PC-9 (cell line): ENCODE data around the gene DVL1. TPM values are rescaled to one million over a fixed set of nuclear protein-coding genes. Genes with fewer than 3 reads are reported as not detected.

Source experiments
- BruUV-seq: library from RNA; stranded (reverse); fragments of 400-500 nt; replicated peaks from 2 replicates; lab custom pipeline; 2021; lab: Mats Ljungman, UMichigan
- CTCF ChIA-PET: fragments of 300-600 bp; sonication (Branson Sonifier 250); formaldehyde crosslinking; loops from one replicate; lab custom pipeline; 2022; ENCODE audit warnings: antibody characterized with exemption; lab: Charles Lee
- POLR2A ChIA-PET: fragments of 300-600 bp; sonication (Branson Sonifier 250); formaldehyde crosslinking; loops from one replicate; lab custom pipeline; 2022; ENCODE audit warnings: antibody characterized with exemption; ENCODE audit not compliant: unreplicated experiment; lab: Charles Lee
- DNase-seq, 2 experiments: peaks; one replicate each; pipeline versions ENCODE4 v3.0.0 to v3.0.0-alpha.2; 2015 to 2022; ENCODE audit warnings: mixed read lengths in 1 of 2
- H2AFZ ChIP-seq: fragments of 200-600 bp; sonication (generic); 2 replicates; pipeline ENCODE4 v1.8.1; 2017; ENCODE audit warnings: antibody characterized with exemption
- H3F3A ChIP-seq: fragments of 200-600 bp; sonication (generic); 2 replicates; pipeline ENCODE4 v1.8.1; 2017; ENCODE audit warnings: antibody characterized with exemption, mild to moderate bottlenecking, low read depth; ENCODE audit not compliant: insufficient read depth
- H3K27ac ChIP-seq: fragments of 200-600 bp; sonication (generic); 2 replicates; pipeline ENCODE4 v1.6.1; 2016; ENCODE audit warnings: mixed run types
- H3K27me3 ChIP-seq: fragments of 200-600 bp; sonication (generic); 2 replicates; pipeline ENCODE4 v1.6.1; 2016; ENCODE audit warnings: low read depth, mixed run types; ENCODE audit not compliant: insufficient read depth
- H3K36me3 ChIP-seq: fragments of 200-600 bp; sonication (generic); 2 replicates; pipeline ENCODE4 v1.6.1; 2016; ENCODE audit warnings: low read depth, mixed run types
- H3K4me1 ChIP-seq: fragments of 200-600 bp; sonication (generic); replicated peaks from 2 replicates; pipeline ENCODE4 v1.6.1; 2016; ENCODE audit warnings: mixed run types; ENCODE audit not compliant: insufficient read depth
- H3K4me2 ChIP-seq: fragments of 200-600 bp; sonication (generic); 2 replicates; pipeline ENCODE4 v1.6.1; 2017; ENCODE audit warnings: mixed run types
- H3K4me3 ChIP-seq: fragments of 200-600 bp; sonication (generic); 2 replicates; pipeline ENCODE4 v1.6.1; 2016; ENCODE audit warnings: mixed run types
- H3K79me2 ChIP-seq: fragments of 200-600 bp; sonication (generic); 2 replicates; pipeline ENCODE4 v1.6.1; 2017; ENCODE audit warnings: low read depth, mixed run types
- H3K9me2 ChIP-seq: fragments of 200-600 bp; sonication (generic); 2 replicates; pipeline ENCODE4 v1.8.1; 2017; ENCODE audit warnings: mild to moderate bottlenecking; ENCODE audit not compliant: insufficient read depth
- H3K9me3 ChIP-seq: fragments of 200-600 bp; sonication (generic); 2 replicates; pipeline ENCODE4 v1.8.1; 2016; ENCODE audit warnings: low read depth; ENCODE audit not compliant: insufficient read depth
- H4K20me1 ChIP-seq: fragments of 200-600 bp; sonication (generic); 2 replicates; pipeline ENCODE4 v1.8.1; 2017; ENCODE audit not compliant: insufficient read depth
- EZH2 ChIP-seq: fragments of 200-600 bp; sonication (generic); IDR thresholded peaks from 2 replicates; pipeline ENCODE4 v1.8.0; 2017; ENCODE audit warnings: antibody characterized with exemption, low read depth
- intact Hi-C: fragments of 100-400 bp; cut with micrococcal nuclease; formaldehyde crosslinking; loops from one replicate; pipeline ENCODE4 v1.10.0; 2022; ENCODE audit not compliant: unreplicated experiment
- total RNA-seq: library from RNA; stranded (reverse); gene quantifications from 2 replicates; pipeline ENCODE4 v1.2.3, GENCODE V29; 2021
- TF ChIP-seq, protein P1 (sequence below): fragments of 200-600 bp; sonication (generic); conservative IDR thresholded peaks from 2 replicates; pipeline ENCODE4 v1.6.1; 2017; ENCODE audit warnings: mixed run types, antibody characterized with exemption, mild to moderate bottlenecking, moderate library complexity

The DVL1 gene
- total RNA-seq, 1 experiment from 2014 or later = 95.8 TPM

- POLR2A ChIA-PET = no interaction called here
- DNase-seq = no peak
- TF ChIP-seq EZH2 = no peak
- TF ChIP-seq, protein P1, sequence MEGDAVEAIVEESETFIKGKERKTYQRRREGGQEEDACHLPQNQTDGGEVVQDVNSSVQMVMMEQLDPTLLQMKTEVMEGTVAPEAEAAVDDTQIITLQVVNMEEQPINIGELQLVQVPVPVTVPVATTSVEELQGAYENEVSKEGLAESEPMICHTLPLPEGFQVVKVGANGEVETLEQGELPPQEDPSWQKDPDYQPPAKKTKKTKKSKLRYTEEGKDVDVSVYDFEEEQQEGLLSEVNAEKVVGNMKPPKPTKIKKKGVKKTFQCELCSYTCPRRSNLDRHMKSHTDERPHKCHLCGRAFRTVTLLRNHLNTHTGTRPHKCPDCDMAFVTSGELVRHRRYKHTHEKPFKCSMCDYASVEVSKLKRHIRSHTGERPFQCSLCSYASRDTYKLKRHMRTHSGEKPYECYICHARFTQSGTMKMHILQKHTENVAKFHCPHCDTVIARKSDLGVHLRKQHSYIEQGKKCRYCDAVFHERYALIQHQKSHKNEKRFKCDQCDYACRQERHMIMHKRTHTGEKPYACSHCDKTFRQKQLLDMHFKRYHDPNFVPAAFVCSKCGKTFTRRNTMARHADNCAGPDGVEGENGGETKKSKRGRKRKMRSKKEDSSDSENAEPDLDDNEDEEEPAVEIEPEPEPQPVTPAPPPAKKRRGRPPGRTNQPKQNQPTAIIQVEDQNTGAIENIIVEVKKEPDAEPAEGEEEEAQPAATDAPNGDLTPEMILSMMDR = no peak
- Histone ChIP-seq H3F3A (peaks cover 51% of the 10 kb centered on the region), H3K4me1 (peaks cover 16% of the 10 kb centered on the region), H3K27me3 (no peaks in the 10 kb centered on the region), H4K20me1 (peaks cover 59% of the 10 kb centered on the region), H2AFZ (no peak overlapping the region), H3K9me2 (no peaks in the 10 kb centered on the region), H3K27ac (no peak overlapping the region), H3K4me3 (no peak overlapping the region), H3K9me3 (no peaks in the 10 kb centered on the region), H3K4me2 (no peak overlapping the region), H3K36me3 (0 out of 2 replicates have a peak, but pooled peaks cover 5% of the 10 kb centered on the region), H3K79me2 (peaks cover 41% of the 10 kb centered on the region)
- no TSS peak for BruUV-seq
- CTCF ChIA-PET = no interaction called here
- intact Hi-C loops = no loop called here
Measured at GRCh38 chr1:1315435-1315954, 33.7 kb downstream of the DVL1 start.

GRCh38 chr1:1314678-1315335, 34.4 kb downstream of the DVL1 start:
- CTCF ChIA-PET = no interaction called here
- Histone ChIP-seq H3K27ac (no peak overlapping the region), H4K20me1 (peaks cover 57% of the 10 kb centered on the region)

GRCh38 chr1:1314237-1314586, 35.0 kb downstream of the DVL1 start:
- Histone ChIP-seq H3K27ac (no peak overlapping the region), H3K79me2 (peaks cover 30% of the 10 kb centered on the region), H4K20me1 (peaks cover 55% of the 10 kb centered on the region), H3K27me3 (no peaks in the 10 kb centered on the region), H2AFZ (no peak overlapping the region), H3K4me1 (peaks cover 25% of the 10 kb centered on the region), H3K9me2 (no peaks in the 10 kb centered on the region), H3K9me3 (no peaks in the 10 kb centered on the region), H3F3A (peaks cover 44% of the 10 kb centered on the region), H3K4me3 (no peak overlapping the region), H3K4me2 (no peak overlapping the region), H3K36me3 (0 out of 2 replicates have a peak, but pooled peaks cover 5% of the 10 kb centered on the region)
- no TSS peak for BruUV-seq
- POLR2A ChIA-PET = no interaction called here
- CTCF ChIA-PET = no interaction called here
- TF ChIP-seq, protein P1 = no peak
- no peak for TF ChIP-seq EZH2
- no peak for DNase-seq
- intact Hi-C loops = no loop called here

More at GRCh38 chr1:1314678-1315335, 34.4 kb downstream of the DVL1 start:
- no peak for DNase-seq
- Histone ChIP-seq H3K9me3 (no peaks in the 10 kb centered on the region), H3K4me1 (peaks cover 20% of the 10 kb centered on the region), H3K4me3 (no peak overlapping the region), H3K79me2 (peaks cover 35% of the 10 kb centered on the region), H3K36me3 (0 out of 2 replicates have a peak, but pooled peaks cover 5% of the 10 kb centered on the region), H3F3A (peaks cover 50% of the 10 kb centered on the region), H3K9me2 (no peaks in the 10 kb centered on the region), H3K4me2 (no peak overlapping the region), H2AFZ (no peak overlapping the region), H3K27me3 (no peaks in the 10 kb centered on the region)
- no TSS peak for BruUV-seq
- TF ChIP-seq, protein P1 = no peak
- no peak for TF ChIP-seq EZH2
- POLR2A ChIA-PET = no interaction called here
- intact Hi-C loops = no loop called here
